Breast epithelium (tissue), 3 donors: ENCODE measurements around the gene DES.

Experiments
- POLR2A ChIP-seq: fragments of 450-650 bp; IDR thresholded peaks from one replicate; pipeline ENCODE4 v1.6.1; 2016; ENCODE audit warnings: antibody characterized with exemption, mild to moderate bottlenecking, moderate library complexity
- TF ChIP-seq, protein P1 (sequence below), 3 donors: fragments of 450-650 bp; IDR thresholded peaks; one replicate each; pipeline ENCODE4 v1.5.1; 2016 to 2017; ENCODE audit warnings: antibody characterized with exemption in 3 of 3, mild to moderate bottlenecking in 3 of 3, moderate library complexity in 3 of 3

DNA sequence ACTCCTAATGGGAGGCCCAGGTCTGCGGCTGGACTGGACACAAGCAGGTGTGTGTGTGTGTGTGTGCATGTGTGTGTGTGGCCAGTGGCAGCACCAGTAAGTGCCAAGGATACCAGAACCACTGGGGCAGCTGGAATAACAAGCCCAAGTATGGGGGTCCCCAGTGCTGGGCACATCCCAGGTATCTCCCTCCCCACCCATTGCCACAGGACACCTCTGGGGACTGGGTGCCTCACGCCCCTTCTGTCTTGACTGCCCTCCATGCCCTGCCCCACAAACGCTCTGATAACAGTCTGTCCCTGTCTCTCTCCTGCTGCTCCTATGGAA lies 25.5 kb downstream of the DES start:
- TF ChIP-seq, protein P1, sequence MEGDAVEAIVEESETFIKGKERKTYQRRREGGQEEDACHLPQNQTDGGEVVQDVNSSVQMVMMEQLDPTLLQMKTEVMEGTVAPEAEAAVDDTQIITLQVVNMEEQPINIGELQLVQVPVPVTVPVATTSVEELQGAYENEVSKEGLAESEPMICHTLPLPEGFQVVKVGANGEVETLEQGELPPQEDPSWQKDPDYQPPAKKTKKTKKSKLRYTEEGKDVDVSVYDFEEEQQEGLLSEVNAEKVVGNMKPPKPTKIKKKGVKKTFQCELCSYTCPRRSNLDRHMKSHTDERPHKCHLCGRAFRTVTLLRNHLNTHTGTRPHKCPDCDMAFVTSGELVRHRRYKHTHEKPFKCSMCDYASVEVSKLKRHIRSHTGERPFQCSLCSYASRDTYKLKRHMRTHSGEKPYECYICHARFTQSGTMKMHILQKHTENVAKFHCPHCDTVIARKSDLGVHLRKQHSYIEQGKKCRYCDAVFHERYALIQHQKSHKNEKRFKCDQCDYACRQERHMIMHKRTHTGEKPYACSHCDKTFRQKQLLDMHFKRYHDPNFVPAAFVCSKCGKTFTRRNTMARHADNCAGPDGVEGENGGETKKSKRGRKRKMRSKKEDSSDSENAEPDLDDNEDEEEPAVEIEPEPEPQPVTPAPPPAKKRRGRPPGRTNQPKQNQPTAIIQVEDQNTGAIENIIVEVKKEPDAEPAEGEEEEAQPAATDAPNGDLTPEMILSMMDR (IDR thresholded peaks at IDR 0.05), result no peak
- TF ChIP-seq POLR2A, result no peak
